NCI-H146 treated with DMSO at 0.1 percent for 48 hours (cell line): Measurements from ENCODE around the gene ANKRD6.

Experiments
- DNase-seq: peaks from one replicate; lab custom pipeline; 2025; ENCODE audit not compliant: unreplicated experiment; lab: John Stamatoyannopoulos, UW

The ANKRD6 gene

GRCh38 chr6:89682991-89683390, 250.0 kb downstream of the ANKRD6 start:
- DNase-seq = no peak
